HCT116 (cell line): Measurements from ENCODE around the gene CMTM6.

Experiments used
- EZH2 ChIP-seq: fragments of 200-600 bp; sonication (generic); IDR thresholded peaks from 2 replicates; pipeline ENCODE4 v1.6.1; 2017; ENCODE audit warnings: antibody characterized with exemption, mixed run types
- EZH2phosphoT487 ChIP-seq: fragments of 200-600 bp; IDR thresholded peaks from 2 replicates; pipeline ENCODE4 v1.6.1; 2018; ENCODE audit warnings: antibody characterized with exemption, borderline replicate concordance
- JUND ChIP-seq: IDR thresholded peaks from 2 replicates; pipeline ENCODE4 v1.6.1; 2012
- POLR2A ChIP-seq: IDR thresholded peaks from 2 replicates; pipeline ENCODE4 v1.7.0; 2011; ENCODE audit warnings: borderline replicate concordance; ENCODE audit not compliant: insufficient read depth, insufficient read length; ENCODE audit errors: extremely low read depth
- YY1 ChIP-seq: IDR thresholded peaks from 2 replicates; pipeline ENCODE4 v1.6.1; 2011; ENCODE audit warnings: low read length, low read depth, moderate library complexity, mild to moderate bottlenecking; ENCODE audit not compliant: insufficient replicate concordance; ENCODE audit errors: extremely low read depth
- ZBTB33 ChIP-seq: IDR thresholded peaks from 2 replicates; pipeline ENCODE4 v1.6.1; 2011; ENCODE audit warnings: mild to moderate bottlenecking, low read length, moderate library complexity; ENCODE audit not compliant: insufficient replicate concordance; ENCODE audit errors: extremely low read depth
- TF ChIP-seq, protein P1 (sequence below), 3 experiments: fragments of 200-600 bp in 1 of 3; sonication (generic) in 1 of 3; IDR thresholded peaks in 2 of 3; conservative IDR thresholded peaks in 1 of 3; 2 replicates each; pipeline ENCODE4 v1.5.1; 2012 to 2017; ENCODE audit warnings: low read depth in 2 of 3, low read length in 2 of 3, antibody characterized with exemption in 1 of 3, borderline replicate concordance in 1 of 3, control low read depth in 1 of 3, mild to moderate bottlenecking in 1 of 3, mixed read lengths in 1 of 3, mixed run types in 1 of 3, moderate library complexity in 1 of 3; ENCODE audit not compliant: insufficient read depth in 1 of 3
- TF ChIP-seq, protein P2 (sequence below): IDR thresholded peaks from 2 replicates; pipeline ENCODE4 v1.6.1; 2012; ENCODE audit warnings: low read depth

DNA sequence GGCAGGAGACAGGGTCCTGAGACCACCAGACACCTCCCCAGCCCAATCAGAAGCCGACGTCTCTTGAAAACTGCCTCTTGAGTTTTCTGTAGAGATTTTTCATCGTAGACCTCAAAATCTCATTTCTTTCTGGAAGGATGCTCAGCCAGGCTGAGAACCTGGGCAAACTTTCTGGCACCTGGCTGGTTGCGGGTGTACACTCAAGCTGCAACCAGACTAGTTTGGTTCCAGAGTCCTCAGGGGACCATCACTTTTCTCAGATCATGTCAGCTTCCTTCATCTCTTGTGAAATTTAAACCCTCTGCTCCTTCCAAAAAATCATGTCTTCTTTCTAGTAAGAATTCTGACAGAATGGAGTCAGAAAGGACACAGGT is 65.8 kb downstream of the CMTM6 start:
- TF ChIP-seq, protein P1, sequence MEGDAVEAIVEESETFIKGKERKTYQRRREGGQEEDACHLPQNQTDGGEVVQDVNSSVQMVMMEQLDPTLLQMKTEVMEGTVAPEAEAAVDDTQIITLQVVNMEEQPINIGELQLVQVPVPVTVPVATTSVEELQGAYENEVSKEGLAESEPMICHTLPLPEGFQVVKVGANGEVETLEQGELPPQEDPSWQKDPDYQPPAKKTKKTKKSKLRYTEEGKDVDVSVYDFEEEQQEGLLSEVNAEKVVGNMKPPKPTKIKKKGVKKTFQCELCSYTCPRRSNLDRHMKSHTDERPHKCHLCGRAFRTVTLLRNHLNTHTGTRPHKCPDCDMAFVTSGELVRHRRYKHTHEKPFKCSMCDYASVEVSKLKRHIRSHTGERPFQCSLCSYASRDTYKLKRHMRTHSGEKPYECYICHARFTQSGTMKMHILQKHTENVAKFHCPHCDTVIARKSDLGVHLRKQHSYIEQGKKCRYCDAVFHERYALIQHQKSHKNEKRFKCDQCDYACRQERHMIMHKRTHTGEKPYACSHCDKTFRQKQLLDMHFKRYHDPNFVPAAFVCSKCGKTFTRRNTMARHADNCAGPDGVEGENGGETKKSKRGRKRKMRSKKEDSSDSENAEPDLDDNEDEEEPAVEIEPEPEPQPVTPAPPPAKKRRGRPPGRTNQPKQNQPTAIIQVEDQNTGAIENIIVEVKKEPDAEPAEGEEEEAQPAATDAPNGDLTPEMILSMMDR (IDR thresholded peaks at IDR 0.05 in 2 of 3, conservative IDR thresholded peaks at IDR 0.05 in 1 of 3; ENCODE audit: borderline replicate concordance in 1 of 3, insufficient read depth in 1 of 3, low read depth in 2 of 3, low read length in 2 of 3) = no peak
- no peak for TF ChIP-seq POLR2A
- no peak for TF ChIP-seq YY1
- no peak for TF ChIP-seq EZH2
- TF ChIP-seq EZH2phosphoT487 = no peak
- no peak for TF ChIP-seq JUND
- no peak for TF ChIP-seq ZBTB33
- TF ChIP-seq, protein P2, sequence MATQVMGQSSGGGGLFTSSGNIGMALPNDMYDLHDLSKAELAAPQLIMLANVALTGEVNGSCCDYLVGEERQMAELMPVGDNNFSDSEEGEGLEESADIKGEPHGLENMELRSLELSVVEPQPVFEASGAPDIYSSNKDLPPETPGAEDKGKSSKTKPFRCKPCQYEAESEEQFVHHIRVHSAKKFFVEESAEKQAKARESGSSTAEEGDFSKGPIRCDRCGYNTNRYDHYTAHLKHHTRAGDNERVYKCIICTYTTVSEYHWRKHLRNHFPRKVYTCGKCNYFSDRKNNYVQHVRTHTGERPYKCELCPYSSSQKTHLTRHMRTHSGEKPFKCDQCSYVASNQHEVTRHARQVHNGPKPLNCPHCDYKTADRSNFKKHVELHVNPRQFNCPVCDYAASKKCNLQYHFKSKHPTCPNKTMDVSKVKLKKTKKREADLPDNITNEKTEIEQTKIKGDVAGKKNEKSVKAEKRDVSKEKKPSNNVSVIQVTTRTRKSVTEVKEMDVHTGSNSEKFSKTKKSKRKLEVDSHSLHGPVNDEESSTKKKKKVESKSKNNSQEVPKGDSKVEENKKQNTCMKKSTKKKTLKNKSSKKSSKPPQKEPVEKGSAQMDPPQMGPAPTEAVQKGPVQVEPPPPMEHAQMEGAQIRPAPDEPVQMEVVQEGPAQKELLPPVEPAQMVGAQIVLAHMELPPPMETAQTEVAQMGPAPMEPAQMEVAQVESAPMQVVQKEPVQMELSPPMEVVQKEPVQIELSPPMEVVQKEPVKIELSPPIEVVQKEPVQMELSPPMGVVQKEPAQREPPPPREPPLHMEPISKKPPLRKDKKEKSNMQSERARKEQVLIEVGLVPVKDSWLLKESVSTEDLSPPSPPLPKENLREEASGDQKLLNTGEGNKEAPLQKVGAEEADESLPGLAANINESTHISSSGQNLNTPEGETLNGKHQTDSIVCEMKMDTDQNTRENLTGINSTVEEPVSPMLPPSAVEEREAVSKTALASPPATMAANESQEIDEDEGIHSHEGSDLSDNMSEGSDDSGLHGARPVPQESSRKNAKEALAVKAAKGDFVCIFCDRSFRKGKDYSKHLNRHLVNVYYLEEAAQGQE = no peak
